Thyroid gland (tissue), 4 donors: ENCODE measurements around the gene UBQLN4. TPM values are rescaled to one million over a fixed set of nuclear protein-coding genes. Genes with fewer than 3 reads are reported as not detected.

Experiments
- DNase-seq, 2 donors: peaks; one replicate each; pipeline ENCODE4 v3.0.0-alpha.2; 2019
- H3K27ac ChIP-seq, 3 donors: fragments of 200-600 bp; sonication (generic); 1 replicate in 2 of 3; 2 replicates in 1 of 3; pipeline ENCODE4 v1.5.1; 2016 to 2019; ENCODE audit warnings: mild to moderate bottlenecking in 1 of 3, moderate library complexity in 1 of 3
- H3K27me3 ChIP-seq: fragments of 200-600 bp; sonication (generic); one replicate; pipeline ENCODE4 v1.5.1; 2019
- H3K36me3 ChIP-seq, 2 donors: fragments of 200-600 bp; sonication (generic); one replicate each; pipeline ENCODE4 v1.5.1; 2016 to 2019
- H3K4me1 ChIP-seq, 2 donors: fragments of 200-600 bp; sonication (generic); one replicate each; pipeline ENCODE4 v1.5.1; 2017 to 2019
- H3K4me3 ChIP-seq, 3 donors: fragments of 200-600 bp; sonication (generic); replicated peaks in 1 of 3; 1 replicate in 2 of 3; 2 replicates in 1 of 3; pipeline ENCODE4 v1.5.1; 2016; ENCODE audit warnings: mild to moderate bottlenecking in 1 of 3
- H3K9me3 ChIP-seq: fragments of 200-600 bp; sonication (generic); one replicate; pipeline ENCODE4 v1.5.1; 2017
- CTCF ChIP-seq, 6 experiments: fragments of 200-600 bp in 3 of 6; fragments of 450-650 bp in 3 of 6; sonication (generic) in 3 of 6; IDR thresholded peaks; one replicate each; pipeline ENCODE4 v1.5.1; 2016 to 2019; ENCODE audit warnings: antibody characterized with exemption in 6 of 6, mild to moderate bottlenecking in 2 of 6, inconsistent platforms in 1 of 6, moderate library complexity in 1 of 6
- POLR2A ChIP-seq, 2 donors: fragments of 450-650 bp; IDR thresholded peaks; one replicate each; pipeline ENCODE4 v1.6.1; 2017; ENCODE audit warnings: antibody characterized with exemption in 2 of 2, mild to moderate bottlenecking in 2 of 2, moderate library complexity in 1 of 2
- WGBS, 2 donors: methylation state at CpG; one replicate each; pipeline ENCODE4 v1.1.5; 2017; 5-methylcytosine and 5-hydroxymethylcytosine counted together
- intact Hi-C: fragments of 100-400 bp; cut with DNase I; formaldehyde crosslinking; loops from one replicate; pipeline ENCODE4 v1.15.1; 2023
- total RNA-seq, 4 donors: library from RNA; depleted of rRNA; stranded (reverse); fragments of >200 nt; gene quantifications; one replicate each; pipeline ENCODE4 v1.2.3, GENCODE V29; 2016

The UBQLN4 gene
- total RNA-seq, 4 donors from 2014 or later = 10.8 to 18.8 (median 16.9) TPM

- intact Hi-C loops = no loop called here
- Histone ChIP-seq H3K36me3 (no peaks in the 10 kb centered on the region), H3K9me3 (no peaks in the 10 kb centered on the region), H3K4me3 (no peak overlapping the region), H3K4me1 (peaks cover 7 to 9% of the 10 kb centered on the region in 2 donors), H3K27me3 (no peaks in the 10 kb centered on the region), H3K27ac (no peak overlapping the region)
- TF ChIP-seq CTCF (IDR thresholded peaks at IDR 0.05) = no peak
- TF ChIP-seq POLR2A (IDR thresholded peaks at IDR 0.05) = no peak
- 68 to 70% methylated on average over 2 of the region's 2 CpGs for WGBS, 2 donors
- no peak for DNase-seq
These were observed 10.3 kb upstream of the UBQLN4 start for GRCh38 chr1:156063997-156064285.

DNA sequence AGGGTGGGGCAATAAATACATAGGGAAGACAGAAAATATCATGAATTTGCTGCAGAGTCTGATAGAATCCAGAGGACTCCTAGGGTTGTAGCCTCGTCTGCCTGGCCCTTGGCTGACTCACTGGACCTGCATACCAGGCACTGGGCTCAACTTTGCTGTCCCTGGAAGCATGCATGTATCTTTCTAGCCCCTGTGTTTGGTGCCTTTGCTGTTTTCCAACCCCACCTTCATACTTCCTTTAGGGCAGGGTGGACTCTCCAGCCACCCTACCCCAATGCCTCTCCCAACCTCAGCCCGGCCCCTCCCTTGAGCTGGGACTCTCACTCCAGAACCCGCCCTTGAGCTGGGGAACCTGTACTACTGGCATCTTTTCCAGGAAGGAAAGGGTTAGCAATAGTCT lies 8.6 kb upstream of the UBQLN4 start:
- Histone ChIP-seq H3K9me3 (no peaks in the 10 kb centered on the region), H3K4me3 (no peak overlapping the region), H3K27ac (peak overlapping the region in 1 of 3 donors; percentile 10), H3K36me3 (no peaks in the 10 kb centered on the region), H3K4me1 (peaks cover 7 to 9% of the 10 kb centered on the region in 2 donors), H3K27me3 (no peaks in the 10 kb centered on the region)
- intact Hi-C loops = no loop called here
- no peak for DNase-seq
- no peak for TF ChIP-seq POLR2A (IDR thresholded peaks at IDR 0.05)
- no peak for TF ChIP-seq CTCF (IDR thresholded peaks at IDR 0.05)
- 83 to 86% methylated on average over 3 of the region's 3 CpGs for WGBS, 2 donors

- peaks cover 7 to 9% of the 10 kb centered on the region in 2 donors for H3K4me1 ChIP-seq
- 17 to 25% methylated on average over 11 of the region's 11 CpGs for WGBS, 2 donors
- peak within 1 kb of the TSS; percentile 44 to 63 (median 53) for H3K27ac ChIP-seq
- intact Hi-C loops = no loop called here
- TF ChIP-seq POLR2A (IDR thresholded peaks at IDR 0.05) (peak in 1 of 2 donors; percentile 74), CTCF (IDR thresholded peaks at IDR 0.05) (no peak)
- H3K27me3 ChIP-seq = no peaks in the 10 kb centered on the region
- no peaks in the 10 kb centered on the region for H3K36me3 ChIP-seq
- peak; percentile 89 to 90 for DNase-seq
- no peaks in the 10 kb centered on the region for H3K9me3 ChIP-seq
- peak within 1 kb of the TSS in 2 of 3 donors; percentile 29 to 40 for H3K4me3 ChIP-seq
These were observed 7.5 kb upstream of the UBQLN4 start, which contains the start of gene RAB25 for GRCh38 chr1:156060937-156061636. TSS of gene RAB25 (plus strand) at chr1:156061160. CDS start at chr1:156061401, 241 bp downstream.

DNA sequence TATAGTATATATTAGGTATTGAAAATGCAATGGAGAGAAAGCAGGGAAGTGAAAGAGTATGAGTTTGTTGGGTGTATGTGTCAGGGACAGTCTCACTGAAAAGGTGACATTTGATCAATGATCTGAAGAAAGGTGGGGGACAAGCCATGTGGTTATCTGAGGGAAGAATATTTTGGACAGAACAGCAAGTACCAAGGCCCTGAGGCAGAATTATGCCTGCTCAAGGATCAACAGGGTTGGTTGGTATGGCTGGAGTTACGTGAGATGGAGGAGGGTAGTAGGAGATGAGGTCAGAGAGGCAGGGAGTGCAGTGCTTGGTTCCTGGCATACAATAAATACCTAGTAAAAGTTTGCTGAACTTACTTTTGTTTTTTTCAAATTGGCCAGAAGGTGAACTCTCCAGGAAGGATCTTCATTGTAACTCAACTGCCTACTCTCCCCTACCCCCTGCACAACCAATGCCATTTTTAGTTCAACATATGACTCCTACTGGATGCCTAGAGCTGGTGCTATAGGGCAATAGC lies 2.8 kb upstream of the UBQLN4 start:
- 92 to 97% methylated on average over 1 of the region's 1 CpG for WGBS, 2 donors
- no peaks in the 10 kb centered on the region for H3K36me3 ChIP-seq
- H3K27ac ChIP-seq = no peak overlapping the region
- intact Hi-C loops = loop anchor here (10.0 kb wide), 1 partner anchor 122 kb away; the partner anchor contains the start of gene KHDC4
- H3K9me3 ChIP-seq = no peaks in the 10 kb centered on the region
- DNase-seq = no peak
- no peaks in the 10 kb centered on the region for H3K27me3 ChIP-seq
- peaks cover 8 to 9% of the 10 kb centered on the region in 2 donors for H3K4me1 ChIP-seq
- TF ChIP-seq CTCF (IDR thresholded peaks at IDR 0.05) = no peak
- TF ChIP-seq POLR2A (IDR thresholded peaks at IDR 0.05) = no peak
- no peak overlapping the region for H3K4me3 ChIP-seq
